Smooth muscle cell of the umbilical artery (primary cell): ENCODE results near the gene CRYZ. TPM values are rescaled to one million over a fixed set of nuclear protein-coding genes. Genes with fewer than 3 reads are reported as not detected.

Experiments used
- total RNA-seq: library from RNA; depleted of rRNA; stranded (reverse); fragments of >200 nt; gene quantifications from 2 replicates; pipeline ENCODE4 v1.2.3, GENCODE V29; 2014

Gene CRYZ, protein sequence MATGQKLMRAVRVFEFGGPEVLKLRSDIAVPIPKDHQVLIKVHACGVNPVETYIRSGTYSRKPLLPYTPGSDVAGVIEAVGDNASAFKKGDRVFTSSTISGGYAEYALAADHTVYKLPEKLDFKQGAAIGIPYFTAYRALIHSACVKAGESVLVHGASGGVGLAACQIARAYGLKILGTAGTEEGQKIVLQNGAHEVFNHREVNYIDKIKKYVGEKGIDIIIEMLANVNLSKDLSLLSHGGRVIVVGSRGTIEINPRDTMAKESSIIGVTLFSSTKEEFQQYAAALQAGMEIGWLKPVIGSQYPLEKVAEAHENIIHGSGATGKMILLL
- total RNA-seq: 25.8 and 38.9 TPM in 2 replicates

DNA sequence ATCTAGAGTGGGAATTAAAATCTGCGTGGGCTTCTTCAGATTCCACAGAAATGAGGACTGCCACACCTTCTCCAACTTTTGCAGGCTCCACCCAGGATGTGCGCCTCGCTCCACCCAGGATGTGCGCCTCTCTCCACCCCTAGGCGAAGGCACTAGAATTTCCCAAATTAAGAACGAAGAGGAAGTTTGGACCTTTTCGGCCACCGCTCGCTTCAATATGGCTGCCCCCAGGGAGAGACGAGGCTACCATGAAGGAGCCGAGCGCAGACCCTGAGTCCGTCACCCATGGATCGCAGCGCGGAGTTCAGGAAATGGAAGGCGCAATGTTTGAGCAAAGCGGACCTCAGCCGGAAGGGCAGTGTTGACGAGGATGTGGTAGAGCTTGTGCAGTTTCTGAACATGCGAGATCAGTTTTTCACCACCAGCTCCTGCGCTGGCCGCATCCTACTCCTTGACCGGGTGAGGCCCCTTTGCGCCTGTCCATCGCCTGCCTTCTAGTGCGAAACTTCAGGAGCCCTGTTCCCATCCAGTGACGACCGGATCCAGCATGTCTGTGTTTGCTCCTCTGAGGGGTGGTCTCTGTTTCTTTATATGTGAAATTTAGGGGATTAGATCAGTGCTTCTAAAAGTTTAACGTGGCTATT is at the start of gene CRYZ, which contains the start of gene TYW3:
TSS of gene CRYZ (minus strand) at position 91 of the 644 bp plus-strand sequence. CDS start 8,229 bp downstream, outside the sequence.
TSS of gene TYW3 (plus strand) at position 193 of the 644 bp plus-strand sequence. CDS start at position 286, 93 bp downstream.

DNA sequence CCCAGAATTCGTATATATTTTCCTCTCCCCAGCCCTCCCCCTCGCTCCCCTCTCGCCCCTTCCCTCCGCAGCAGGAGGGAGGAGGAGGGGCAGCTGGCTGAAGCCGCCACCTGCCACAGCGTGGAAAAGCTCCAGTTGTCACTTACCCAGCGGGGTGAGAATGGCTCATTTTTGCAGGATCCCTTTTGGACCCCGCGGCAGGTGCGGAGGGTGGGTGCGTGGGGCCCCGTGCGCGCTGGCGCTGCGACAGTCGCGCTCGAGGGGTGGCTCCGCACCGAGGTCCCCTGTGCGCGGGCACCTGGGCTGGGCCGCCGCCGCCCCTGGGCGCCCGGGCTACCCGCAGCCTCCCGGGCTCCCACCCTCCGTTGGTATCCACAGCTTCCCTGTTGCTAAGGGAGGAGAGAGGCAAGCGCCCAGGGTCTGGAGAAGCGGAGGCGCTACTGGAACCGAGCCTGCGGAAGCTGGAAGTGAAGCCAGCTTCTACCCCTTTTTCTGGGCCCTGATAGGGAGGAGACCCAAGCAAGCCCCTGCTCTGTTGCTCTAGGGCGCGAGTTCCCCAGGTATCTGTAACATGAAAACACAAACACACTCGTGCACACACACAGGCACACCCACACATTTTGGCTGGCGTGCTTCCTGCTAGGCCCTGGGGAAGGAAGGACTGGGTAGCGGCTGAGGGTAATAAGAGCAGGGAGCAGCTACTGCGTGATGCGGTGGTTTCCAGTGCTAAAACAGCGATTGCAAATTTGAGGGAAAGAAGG is 59.3 kb downstream of the CRYZ start, which contains the start of gene ERICH3:
TSS of gene ERICH3 (minus strand) at position 442 of the 761 bp plus-strand sequence. CDS start at position 169, 273 bp downstream.

Other genes with a start within 250 kb of the CRYZ start
- not detected in 2 replicates for gene LRRC53, start 220.4 kb downstream of the CRYZ start, total RNA-seq
- 0.05 TPM in 1 of 2 replicates, not detected in the other for gene ERICH3, start 59.3 kb downstream of the CRYZ start, total RNA-seq
- gene TYW3, start 102 bp upstream of the CRYZ start, total RNA-seq: 10.7 and 20.1 TPM in 2 replicates